Retinal pigment epithelial cell (primary cell): ENCODE measurements around the gene LAPTM4A.
A peak's percentile ranks its signal among the peaks of the same experiment; 100 is the strongest.

Experiments
- DNase-seq: peaks from one replicate; pipeline ENCODE4 v3.0.0-alpha.2; 2010; ENCODE audit warnings: low read depth
- H3K4me3 ChIP-seq: 2 replicates; pipeline ENCODE4 v1.5.1; 2011; ENCODE audit warnings: mild to moderate bottlenecking, low read length, control low read depth, moderate library complexity
- CTCF ChIP-seq: conservative IDR thresholded peaks from 2 replicates; pipeline ENCODE4 v1.5.1; 2011; ENCODE audit warnings: low read depth, low read length, control low read depth, inconsistent platforms

LAPTM4A gene

DNA sequence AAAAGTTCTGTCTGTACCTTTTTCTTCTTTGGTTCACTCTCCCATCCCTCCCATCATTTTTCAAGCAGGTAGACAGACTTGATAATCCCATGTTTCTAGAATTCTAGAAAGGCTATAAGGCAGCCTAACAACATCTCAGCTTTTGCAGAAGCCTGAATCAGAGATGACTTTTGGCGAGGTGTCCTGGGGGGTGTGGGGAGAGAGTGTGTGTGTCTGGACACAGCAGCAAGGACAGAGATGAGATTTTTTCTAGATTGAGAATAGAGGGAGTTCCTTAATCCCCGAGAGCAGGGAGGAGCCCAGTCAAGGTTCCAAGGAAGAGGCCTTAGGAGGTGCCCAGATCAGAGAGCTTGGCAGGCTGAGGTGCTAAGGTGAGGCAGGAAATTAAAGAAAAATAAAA is 22.0 kb upstream of the LAPTM4A start:
- no peak for DNase-seq
- no peak for TF ChIP-seq CTCF

DNA sequence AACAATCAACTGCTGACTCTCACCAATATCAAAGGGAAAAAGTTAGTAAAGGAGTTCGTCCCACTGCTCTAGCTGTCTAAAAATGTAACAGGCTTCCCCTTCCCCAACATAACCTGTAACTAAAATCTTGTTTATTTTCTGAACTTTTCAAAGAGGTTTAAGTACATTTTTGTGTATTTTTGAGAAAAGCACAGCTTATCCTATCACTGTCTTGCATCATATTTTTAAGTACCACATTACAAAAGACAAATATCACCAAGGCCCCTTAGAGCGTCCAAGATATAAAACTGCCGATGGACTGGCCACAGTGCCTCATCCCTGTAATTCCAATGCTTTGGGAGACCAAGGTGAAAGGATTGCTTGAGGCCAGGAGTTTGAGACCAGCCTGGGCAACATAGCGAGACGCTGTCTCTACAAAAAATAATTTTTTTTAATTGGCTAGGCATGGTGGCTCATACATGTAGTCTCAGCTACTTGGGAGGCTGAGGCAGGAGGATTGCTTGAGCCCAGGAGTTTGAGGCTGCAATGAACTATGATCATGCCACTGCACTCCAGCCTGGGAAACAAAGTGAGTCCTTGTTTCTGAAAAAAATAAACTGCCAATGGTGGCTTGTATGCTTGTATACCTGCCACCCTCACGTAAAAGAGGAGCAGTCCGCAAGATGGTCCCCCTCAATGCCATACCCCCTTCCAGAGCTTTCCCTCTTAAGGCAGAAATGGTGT is 21.2 kb upstream of the LAPTM4A start:
- no peak for DNase-seq
- no peak for TF ChIP-seq CTCF
- no peak overlapping the region for H3K4me3 ChIP-seq

More for the DNA sequence above, 22.0 kb upstream of the LAPTM4A start:
- H3K4me3 ChIP-seq, result no peak overlapping the region

GRCh38 chr2:20071397-20072383 is 20.3 kb upstream of the LAPTM4A start:
- H3K4me3 ChIP-seq, result no peak overlapping the region
- no peak for DNase-seq
- TF ChIP-seq CTCF, result no peak

DNA sequence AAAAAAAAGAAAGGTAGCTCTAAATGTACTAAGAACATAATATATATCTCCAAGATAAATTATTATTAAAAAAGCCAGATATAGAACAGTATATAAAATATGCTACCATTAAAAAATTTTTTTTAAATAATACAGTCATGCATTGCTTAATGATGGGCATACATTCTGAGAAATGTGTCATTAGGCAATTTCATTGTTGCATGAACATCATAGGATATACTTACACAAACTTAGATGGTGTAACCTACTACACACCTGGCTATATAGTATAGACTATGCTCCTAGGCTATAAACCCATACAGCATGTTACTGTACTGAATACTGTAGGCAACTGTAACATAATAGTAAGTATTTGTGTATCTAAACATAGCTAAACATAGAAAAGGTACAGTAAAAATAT is 18.3 kb upstream of the LAPTM4A start:
- no peak for DNase-seq
- no peak overlapping the region for H3K4me3 ChIP-seq
- no peak for TF ChIP-seq CTCF

- peak; percentile 86 for DNase-seq
- no peak for TF ChIP-seq CTCF
- H3K4me3 ChIP-seq, result no peak overlapping the region
Measured at GRCh38 chr2:20067992-20068584, 16.7 kb upstream of the LAPTM4A start.

GRCh38 chr2:20065885-20066602 is 14.6 kb upstream of the LAPTM4A start:
- DNase-seq, result no peak

More at GRCh38 chr2:20065885-20066602, 14.6 kb upstream of the LAPTM4A start:
- H3K4me3 ChIP-seq, result no peak overlapping the region
- TF ChIP-seq CTCF, result no peak
